ENCODE results near the gene FAM240A.

DNA sequence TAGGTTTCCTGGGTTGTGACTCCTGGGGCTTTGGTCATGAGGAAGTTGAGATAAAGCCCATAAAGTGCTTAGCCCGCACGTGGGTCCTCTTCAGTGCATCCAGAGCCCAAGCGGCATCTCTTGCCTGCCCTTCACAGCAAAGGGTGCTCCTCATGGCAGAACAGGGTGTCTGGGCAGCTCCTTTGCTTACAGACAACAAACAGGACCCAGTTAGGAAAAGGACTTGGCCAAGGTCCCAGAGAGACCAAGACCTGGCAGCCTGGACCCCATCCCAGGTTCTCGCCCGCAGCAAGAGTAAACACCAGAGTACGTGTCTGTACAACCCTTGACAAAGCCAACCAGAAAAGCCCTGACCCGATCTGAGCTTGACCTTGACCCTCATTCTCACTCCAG is 54.1 kb downstream of the FAM240A start:
- TF ChIP-seq, protein P1, sequence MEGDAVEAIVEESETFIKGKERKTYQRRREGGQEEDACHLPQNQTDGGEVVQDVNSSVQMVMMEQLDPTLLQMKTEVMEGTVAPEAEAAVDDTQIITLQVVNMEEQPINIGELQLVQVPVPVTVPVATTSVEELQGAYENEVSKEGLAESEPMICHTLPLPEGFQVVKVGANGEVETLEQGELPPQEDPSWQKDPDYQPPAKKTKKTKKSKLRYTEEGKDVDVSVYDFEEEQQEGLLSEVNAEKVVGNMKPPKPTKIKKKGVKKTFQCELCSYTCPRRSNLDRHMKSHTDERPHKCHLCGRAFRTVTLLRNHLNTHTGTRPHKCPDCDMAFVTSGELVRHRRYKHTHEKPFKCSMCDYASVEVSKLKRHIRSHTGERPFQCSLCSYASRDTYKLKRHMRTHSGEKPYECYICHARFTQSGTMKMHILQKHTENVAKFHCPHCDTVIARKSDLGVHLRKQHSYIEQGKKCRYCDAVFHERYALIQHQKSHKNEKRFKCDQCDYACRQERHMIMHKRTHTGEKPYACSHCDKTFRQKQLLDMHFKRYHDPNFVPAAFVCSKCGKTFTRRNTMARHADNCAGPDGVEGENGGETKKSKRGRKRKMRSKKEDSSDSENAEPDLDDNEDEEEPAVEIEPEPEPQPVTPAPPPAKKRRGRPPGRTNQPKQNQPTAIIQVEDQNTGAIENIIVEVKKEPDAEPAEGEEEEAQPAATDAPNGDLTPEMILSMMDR (conservative IDR thresholded peaks at IDR 0.05; ENCODE audit: low read depth in 2 of 2), result no peak
- TF ChIP-seq, protein P2, sequence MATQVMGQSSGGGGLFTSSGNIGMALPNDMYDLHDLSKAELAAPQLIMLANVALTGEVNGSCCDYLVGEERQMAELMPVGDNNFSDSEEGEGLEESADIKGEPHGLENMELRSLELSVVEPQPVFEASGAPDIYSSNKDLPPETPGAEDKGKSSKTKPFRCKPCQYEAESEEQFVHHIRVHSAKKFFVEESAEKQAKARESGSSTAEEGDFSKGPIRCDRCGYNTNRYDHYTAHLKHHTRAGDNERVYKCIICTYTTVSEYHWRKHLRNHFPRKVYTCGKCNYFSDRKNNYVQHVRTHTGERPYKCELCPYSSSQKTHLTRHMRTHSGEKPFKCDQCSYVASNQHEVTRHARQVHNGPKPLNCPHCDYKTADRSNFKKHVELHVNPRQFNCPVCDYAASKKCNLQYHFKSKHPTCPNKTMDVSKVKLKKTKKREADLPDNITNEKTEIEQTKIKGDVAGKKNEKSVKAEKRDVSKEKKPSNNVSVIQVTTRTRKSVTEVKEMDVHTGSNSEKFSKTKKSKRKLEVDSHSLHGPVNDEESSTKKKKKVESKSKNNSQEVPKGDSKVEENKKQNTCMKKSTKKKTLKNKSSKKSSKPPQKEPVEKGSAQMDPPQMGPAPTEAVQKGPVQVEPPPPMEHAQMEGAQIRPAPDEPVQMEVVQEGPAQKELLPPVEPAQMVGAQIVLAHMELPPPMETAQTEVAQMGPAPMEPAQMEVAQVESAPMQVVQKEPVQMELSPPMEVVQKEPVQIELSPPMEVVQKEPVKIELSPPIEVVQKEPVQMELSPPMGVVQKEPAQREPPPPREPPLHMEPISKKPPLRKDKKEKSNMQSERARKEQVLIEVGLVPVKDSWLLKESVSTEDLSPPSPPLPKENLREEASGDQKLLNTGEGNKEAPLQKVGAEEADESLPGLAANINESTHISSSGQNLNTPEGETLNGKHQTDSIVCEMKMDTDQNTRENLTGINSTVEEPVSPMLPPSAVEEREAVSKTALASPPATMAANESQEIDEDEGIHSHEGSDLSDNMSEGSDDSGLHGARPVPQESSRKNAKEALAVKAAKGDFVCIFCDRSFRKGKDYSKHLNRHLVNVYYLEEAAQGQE (IDR thresholded peaks at IDR 0.05; ENCODE audit: unreplicated experiment), result no peak
- TF ChIP-seq POLR2AphosphoS5 (IDR thresholded peaks at IDR 0.05; ENCODE audit: low read depth) (no peak), ZNF331 (CRISPR knock-in tag; IDR thresholded peaks at IDR 0.05; ENCODE audit: low read depth) (no peak), EZH2 (IDR thresholded peaks at IDR 0.05; ENCODE audit: low read depth, unreplicated experiment) (no peak), NANOG (IDR thresholded peaks at IDR 0.05; ENCODE audit: borderline replicate concordance) (no peak)

All from GM23338 (cell line).